22Rv1 (cell line): Measurements from ENCODE around the gene PRSS21.

Experiments used
- H3K27ac ChIP-seq: fragments of 450-650 bp; 2 replicates; pipeline ENCODE4 v1.5.1; 2017
- ZFX ChIP-seq: fragments of 450-650 bp; IDR thresholded peaks from 2 replicates; pipeline ENCODE4 v1.6.1; 2017; ENCODE audit warnings: antibody characterized with exemption, borderline replicate concordance
- TF ChIP-seq, protein P1 (sequence below): fragments of 450-650 bp; IDR thresholded peaks from 2 replicates; pipeline ENCODE4 v1.5.1; 2017; ENCODE audit warnings: mild to moderate bottlenecking

The PRSS21 gene

DNA sequence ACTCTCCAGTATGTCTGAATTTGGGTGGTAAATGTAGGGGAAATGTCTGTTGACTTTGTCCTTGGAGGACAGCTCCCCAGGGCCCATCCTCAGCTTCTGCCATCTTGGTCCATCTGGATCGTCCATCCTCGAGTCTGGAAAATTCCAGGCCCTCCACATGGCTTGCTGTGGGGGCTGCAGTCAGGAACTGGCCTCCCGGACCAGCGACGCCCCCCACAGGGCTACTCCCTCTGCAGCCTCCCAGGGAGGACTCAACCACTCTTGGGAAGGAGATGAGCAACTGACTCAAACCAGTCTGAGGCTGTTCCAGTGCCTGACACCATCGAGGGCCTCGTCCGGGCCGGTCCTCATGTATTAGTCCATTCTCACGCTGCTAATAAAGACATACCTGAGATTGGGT is 7.6 kb downstream of the PRSS21 start:
- H3K27ac ChIP-seq = no peak overlapping the region
- TF ChIP-seq, protein P1, sequence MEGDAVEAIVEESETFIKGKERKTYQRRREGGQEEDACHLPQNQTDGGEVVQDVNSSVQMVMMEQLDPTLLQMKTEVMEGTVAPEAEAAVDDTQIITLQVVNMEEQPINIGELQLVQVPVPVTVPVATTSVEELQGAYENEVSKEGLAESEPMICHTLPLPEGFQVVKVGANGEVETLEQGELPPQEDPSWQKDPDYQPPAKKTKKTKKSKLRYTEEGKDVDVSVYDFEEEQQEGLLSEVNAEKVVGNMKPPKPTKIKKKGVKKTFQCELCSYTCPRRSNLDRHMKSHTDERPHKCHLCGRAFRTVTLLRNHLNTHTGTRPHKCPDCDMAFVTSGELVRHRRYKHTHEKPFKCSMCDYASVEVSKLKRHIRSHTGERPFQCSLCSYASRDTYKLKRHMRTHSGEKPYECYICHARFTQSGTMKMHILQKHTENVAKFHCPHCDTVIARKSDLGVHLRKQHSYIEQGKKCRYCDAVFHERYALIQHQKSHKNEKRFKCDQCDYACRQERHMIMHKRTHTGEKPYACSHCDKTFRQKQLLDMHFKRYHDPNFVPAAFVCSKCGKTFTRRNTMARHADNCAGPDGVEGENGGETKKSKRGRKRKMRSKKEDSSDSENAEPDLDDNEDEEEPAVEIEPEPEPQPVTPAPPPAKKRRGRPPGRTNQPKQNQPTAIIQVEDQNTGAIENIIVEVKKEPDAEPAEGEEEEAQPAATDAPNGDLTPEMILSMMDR = no peak
- no peak for TF ChIP-seq ZFX

DNA sequence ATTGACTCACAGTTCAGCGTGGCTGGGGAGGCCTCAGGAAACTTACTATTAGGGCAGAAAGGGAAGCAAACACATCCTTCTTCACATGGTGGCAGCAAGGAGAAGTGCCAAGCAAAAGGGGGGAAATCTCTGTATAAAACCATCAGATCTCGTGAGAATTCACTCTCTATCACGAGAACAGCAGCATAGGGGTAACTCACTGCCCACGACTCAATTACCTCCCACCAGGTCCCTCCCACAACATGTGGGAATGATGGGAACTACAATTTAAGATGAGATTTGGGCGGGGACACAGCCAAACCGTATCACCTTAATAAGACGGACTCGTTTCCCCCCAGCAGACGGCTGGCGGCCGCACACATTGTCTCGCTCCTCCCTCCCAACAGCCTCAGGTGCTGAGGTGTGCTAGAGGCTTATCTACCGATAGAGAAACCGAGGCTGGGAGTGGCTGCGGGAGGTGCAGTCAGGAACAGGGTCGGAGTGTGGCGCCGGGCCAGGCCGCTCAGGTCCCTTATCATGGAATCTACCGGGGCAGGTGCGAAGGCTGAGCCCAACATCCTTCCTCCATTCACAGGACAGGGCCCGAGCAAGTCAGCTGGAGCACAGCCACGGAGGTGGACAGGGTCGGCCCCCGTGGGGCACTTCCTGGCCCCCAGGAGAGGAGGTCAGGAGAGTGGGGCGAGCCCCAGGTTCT is 8.2 kb downstream of the PRSS21 start:
- H3K27ac ChIP-seq = no peak overlapping the region
- no peak for TF ChIP-seq ZFX
- TF ChIP-seq, protein P1 = no peak

- no peak for TF ChIP-seq ZFX
- TF ChIP-seq, protein P1 = no peak
- no peak overlapping the region for H3K27ac ChIP-seq
Observed at GRCh38 chr16:2825906-2826305, 8.9 kb downstream of the PRSS21 start.

GRCh38 chr16:2826591-2827373 is 9.7 kb downstream of the PRSS21 start:
- TF ChIP-seq, protein P1 = no peak
- TF ChIP-seq ZFX = no peak
- H3K27ac ChIP-seq = no peak overlapping the region

DNA sequence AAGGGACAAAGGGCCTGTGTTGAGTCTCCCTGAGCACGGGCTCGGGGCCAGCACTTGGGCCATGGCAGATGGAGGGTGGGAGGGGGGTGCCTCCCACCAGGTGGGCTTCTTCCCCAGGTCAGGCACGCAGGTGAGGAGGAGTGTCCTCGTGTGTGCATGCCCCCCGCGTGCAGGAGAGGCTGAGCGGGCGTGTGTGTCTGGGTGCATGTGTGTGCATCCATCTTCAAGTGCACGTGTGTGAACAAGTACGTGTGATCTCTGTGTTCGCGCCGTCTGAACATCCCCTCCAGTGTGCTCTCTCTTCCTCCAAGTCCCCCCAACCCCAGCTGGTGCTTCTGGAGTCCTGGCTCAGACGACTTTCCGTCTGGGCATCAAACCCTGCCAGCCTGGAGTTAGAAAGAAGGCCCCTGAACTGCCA is 10.3 kb downstream of the PRSS21 start:
- H3K27ac ChIP-seq = no peak overlapping the region

DNA sequence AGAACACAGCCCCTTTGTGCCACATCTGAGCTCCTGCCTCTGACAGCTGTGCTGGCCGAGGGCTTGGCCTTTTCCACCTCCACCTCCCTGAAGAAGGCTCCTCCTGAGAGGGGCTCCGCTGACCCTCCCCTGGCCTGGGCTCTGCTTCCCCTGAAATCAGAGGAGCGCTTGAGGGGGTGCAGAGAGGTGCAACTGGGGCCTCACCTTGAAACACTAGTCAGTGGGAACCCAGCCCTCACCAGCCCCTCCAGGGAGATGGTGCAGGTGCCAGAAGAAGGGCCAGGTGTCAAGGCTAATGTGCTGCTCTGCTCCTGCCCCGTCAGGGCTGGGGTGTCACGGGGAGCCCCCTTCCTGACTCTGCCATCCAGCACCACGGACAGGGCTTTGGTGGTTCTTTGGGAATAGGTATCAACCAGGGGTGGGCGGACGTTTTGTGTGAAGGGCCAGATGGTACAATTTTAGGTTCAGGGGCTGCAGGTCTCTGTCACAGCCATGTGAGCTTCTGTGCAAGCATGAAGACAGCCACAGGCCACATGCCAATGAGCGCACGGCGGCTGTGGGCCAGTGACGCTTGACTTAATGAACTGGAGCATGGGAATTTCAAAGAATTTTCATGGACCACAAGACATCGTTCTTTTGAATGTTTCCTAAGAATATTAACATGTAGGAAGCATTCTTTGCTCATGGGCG is 10.9 kb downstream of the PRSS21 start:
- H3K27ac ChIP-seq = no peak overlapping the region
- TF ChIP-seq, protein P1 = no peak
- TF ChIP-seq ZFX = no peak

More for the DNA sequence above, 10.3 kb downstream of the PRSS21 start:
- TF ChIP-seq, protein P1 = no peak
- no peak for TF ChIP-seq ZFX

- TF ChIP-seq, protein P1 = no peak
- no peak for TF ChIP-seq ZFX
- no peak overlapping the region for H3K27ac ChIP-seq
Observed at GRCh38 chr16:2828521-2828840, 11.4 kb downstream of the PRSS21 start.
